ENCODE data around the gene CDK6. TPM values are rescaled to one million over a fixed set of nuclear protein-coding genes. Genes with fewer than 3 reads are reported as not detected.

CDK6 gene
- total RNA-seq, 1 donor from 2014 or later = 7.3 TPM

DNA sequence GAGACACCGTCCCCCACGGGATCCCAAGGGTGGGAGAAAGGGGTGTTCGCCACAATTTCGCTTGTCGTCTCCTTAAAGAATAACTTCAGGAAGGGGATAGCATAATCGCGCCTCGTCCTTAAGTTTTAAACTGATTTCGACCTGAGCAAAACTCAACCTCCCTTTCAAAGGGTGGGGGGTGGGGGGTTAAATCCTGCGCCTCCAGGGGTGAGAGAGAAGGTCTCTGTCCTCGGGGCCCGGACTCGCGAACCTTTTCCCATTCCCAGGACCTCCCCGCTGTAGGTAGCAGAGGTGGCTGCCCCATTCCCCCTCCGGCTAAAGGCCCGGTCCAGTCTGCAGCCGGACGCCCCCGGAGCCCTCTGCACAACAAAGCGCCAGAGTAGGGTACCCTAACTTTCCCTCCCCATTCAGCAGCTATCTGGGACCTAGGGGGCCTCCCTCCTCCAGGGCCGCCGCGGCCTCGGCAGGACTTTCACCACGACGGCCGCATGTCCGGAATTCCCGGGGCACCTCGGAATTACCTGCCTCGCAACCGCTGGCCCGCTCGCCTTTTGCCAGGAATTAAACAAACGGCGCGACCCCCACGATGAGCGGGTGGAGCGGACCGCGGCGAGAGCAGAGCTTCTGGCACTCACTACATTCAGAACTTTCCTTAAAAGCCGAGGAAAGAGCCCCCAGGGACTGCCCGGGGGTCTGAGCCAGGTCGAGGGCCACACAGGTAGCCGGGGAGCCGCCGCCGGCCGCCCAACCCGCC lies 1.7 kb downstream of the CDK6 start:
- H3K4me1 ChIP-seq = peaks cover 0 to 6% of the 10 kb centered on the region in 2 donors
- peak overlapping the region; percentile 78 to 97 for H3K4me3 ChIP-seq
- no peaks in the 10 kb centered on the region for H3K9me3 ChIP-seq
- intact Hi-C loops (cut with DNase I) = loop anchor here (10.0 kb wide), 1 partner anchor 220 kb away; no protein-coding TSS in a partner anchor
- peak overlapping the region; percentile 64 to 91 for H3K27ac ChIP-seq
- no peaks in the 10 kb centered on the region for H3K36me3 ChIP-seq
- TF ChIP-seq, protein P1, sequence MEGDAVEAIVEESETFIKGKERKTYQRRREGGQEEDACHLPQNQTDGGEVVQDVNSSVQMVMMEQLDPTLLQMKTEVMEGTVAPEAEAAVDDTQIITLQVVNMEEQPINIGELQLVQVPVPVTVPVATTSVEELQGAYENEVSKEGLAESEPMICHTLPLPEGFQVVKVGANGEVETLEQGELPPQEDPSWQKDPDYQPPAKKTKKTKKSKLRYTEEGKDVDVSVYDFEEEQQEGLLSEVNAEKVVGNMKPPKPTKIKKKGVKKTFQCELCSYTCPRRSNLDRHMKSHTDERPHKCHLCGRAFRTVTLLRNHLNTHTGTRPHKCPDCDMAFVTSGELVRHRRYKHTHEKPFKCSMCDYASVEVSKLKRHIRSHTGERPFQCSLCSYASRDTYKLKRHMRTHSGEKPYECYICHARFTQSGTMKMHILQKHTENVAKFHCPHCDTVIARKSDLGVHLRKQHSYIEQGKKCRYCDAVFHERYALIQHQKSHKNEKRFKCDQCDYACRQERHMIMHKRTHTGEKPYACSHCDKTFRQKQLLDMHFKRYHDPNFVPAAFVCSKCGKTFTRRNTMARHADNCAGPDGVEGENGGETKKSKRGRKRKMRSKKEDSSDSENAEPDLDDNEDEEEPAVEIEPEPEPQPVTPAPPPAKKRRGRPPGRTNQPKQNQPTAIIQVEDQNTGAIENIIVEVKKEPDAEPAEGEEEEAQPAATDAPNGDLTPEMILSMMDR (IDR thresholded peaks at IDR 0.05) = no peak
- H3K27me3 ChIP-seq = no peaks in the 10 kb centered on the region
- peak in 1 of 2 donors; percentile 65 for DNase-seq (ENCODE audit: low spot score in 2 of 2)

DNA sequence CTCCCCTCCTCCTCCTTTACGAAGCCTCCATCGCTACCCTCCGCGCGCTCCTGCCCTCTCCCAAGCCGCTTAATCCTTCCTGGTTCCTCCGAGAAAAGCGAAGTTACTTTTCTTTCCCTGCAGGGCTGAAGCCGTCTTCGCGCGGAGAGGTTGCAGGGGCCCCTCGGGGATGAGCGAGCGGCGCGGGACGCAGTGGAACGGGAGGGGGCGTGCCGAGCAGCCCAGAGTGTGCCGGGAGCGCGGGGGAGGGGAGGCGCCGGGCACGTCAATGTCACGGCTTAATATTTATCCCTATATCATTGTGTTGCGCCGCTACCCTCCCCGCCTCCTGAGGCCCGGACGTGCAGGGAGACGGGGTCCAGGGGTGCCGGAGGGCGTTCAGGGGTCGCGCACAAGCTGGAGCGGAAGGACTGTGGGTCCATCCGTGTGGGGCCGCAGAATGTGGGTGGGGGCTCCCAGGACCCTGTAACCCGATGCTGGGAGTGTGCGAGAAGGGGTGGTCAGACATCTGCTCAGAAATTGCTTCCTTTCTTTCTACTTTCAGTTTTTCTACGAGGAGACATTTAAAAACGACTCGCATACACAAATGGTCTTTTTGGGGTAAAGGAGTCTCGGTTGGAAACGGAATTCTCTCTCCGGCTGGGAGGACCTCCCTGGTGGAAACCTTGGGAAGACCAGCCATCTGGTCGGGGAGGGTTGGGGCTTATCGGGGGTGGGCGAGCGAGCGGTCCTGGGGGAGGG lies 2.4 kb downstream of the CDK6 start:
- intact Hi-C loops (cut with DNase I) = loop anchor here (1.0 to 10.0 kb wide), 5 partner anchors 43 to 221 kb away; no protein-coding TSS in a partner anchor
- TF ChIP-seq, protein P1 (IDR thresholded peaks at IDR 0.05) = peak in 1 of 3 experiments; percentile 35
- H3K27me3 ChIP-seq = no peaks in the 10 kb centered on the region
- peak overlapping the region; percentile 64 to 91 for H3K27ac ChIP-seq
- peak; percentile 51 to 88 for DNase-seq (ENCODE audit: low spot score in 2 of 2)
- H3K36me3 ChIP-seq = no peaks in the 10 kb centered on the region
- H3K4me1 ChIP-seq = peaks cover 0 to 6% of the 10 kb centered on the region in 2 donors
- H3K4me3 ChIP-seq = peak overlapping the region; percentile 78 to 97
- H3K9me3 ChIP-seq = no peaks in the 10 kb centered on the region

DNA sequence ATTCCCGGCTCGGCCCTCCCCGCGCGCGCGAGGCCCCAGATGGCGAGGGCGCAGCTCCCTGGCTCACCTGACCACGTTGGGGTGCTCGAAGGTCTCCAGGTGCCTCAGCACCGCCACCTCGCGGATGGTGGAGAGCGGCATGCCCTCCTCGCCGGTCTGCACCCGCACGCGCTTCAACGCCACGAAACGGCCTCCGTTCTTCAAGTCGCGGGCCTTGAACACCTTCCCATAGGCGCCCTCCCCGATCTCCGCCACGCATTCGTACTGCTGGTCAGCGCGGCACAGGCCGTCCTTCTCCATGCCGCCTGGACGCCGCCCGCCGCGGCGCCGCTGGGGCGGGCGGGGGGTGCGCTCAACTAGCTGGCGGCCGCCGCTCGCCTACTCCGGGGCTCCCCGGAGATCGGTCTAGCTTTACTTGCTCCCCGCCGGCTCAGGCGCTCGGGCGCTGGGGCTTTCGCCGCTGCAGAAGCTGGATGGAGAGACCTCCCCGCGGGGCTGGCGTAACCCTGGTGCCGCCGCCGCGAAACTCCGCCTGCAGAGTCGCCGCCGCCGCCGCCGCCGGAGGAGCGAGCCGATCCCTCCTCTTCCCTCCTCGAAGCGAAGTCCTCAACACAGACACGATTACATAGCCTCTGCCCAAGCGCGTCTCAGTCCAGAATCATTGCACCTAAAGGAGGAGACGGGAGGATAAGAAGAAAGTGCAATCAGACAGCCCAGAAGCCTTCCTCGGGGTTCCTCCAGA lies 3.2 kb downstream of the CDK6 start:
- DNase-seq (ENCODE audit: low spot score in 2 of 2) = peak; percentile 46 to 90
- TF ChIP-seq, protein P1 (IDR thresholded peaks at IDR 0.05) = peak; percentile 83 to 92 (median 85)
- no peaks in the 10 kb centered on the region for H3K9me3 ChIP-seq
- intact Hi-C loops (cut with DNase I) = loop anchor here (1.0 to 10.0 kb wide), 5 partner anchors 42 to 222 kb away; no protein-coding TSS in a partner anchor
- peak overlapping the region; percentile 64 to 91 for H3K27ac ChIP-seq
- H3K4me3 ChIP-seq = peak overlapping the region; percentile 78 to 97
- peaks cover 0 to 6% of the 10 kb centered on the region in 2 donors for H3K4me1 ChIP-seq
- H3K36me3 ChIP-seq = no peaks in the 10 kb centered on the region
- H3K27me3 ChIP-seq = no peaks in the 10 kb centered on the region

DNA sequence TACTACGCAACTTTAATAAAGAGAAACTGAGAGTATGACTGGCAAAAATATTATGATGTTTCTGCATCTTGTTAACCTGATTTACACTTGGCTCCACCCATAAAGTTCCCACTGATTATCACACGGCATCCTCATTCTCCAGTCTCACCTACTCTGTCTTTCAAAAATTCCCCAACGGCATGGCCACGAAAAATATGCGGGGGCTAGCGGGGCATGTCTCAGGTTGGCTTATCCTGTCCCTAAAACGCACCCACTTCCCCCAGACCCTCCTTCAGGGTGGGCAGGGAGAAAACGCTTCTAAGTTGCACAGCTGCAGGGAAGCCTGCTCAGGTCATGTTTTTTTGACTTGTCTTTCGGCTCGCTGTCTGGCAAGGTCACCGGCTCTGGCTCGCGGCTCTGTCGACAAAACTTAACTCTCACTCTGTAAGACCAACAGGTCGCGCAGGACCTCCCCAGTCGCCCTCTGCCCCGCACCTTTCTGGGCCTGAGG lies 3.8 kb downstream of the CDK6 start:
- TF ChIP-seq, protein P1 (IDR thresholded peaks at IDR 0.05) = no peak
- Histone ChIP-seq H3K27ac (peak overlapping the region; percentile 64 to 91), H3K27me3 (no peaks in the 10 kb centered on the region), H3K4me1 (peaks cover 0 to 6% of the 10 kb centered on the region in 2 donors), H3K9me3 (no peaks in the 10 kb centered on the region), H3K4me3 (peak overlapping the region; percentile 78 to 97), H3K36me3 (no peaks in the 10 kb centered on the region)
- intact Hi-C loops (cut with DNase I) = loop anchor here (1.0 to 10.0 kb wide), 5 partner anchors 42 to 222 kb away; no protein-coding TSS in a partner anchor
- DNase-seq (ENCODE audit: low spot score in 2 of 2) = no peak

Data from ascending aorta (tissue), 2 donors.